ENCODE measurements around the gene ARPC5.
A peak's percentile ranks its signal among the peaks of the same experiment; 100 is the strongest.
"Not testable (repeated sequence)": the region's sequence is repeated elsewhere in the genome, so short reads cannot be mapped to it uniquely, and the experiment has no call there.

Gene ARPC5

DNA sequence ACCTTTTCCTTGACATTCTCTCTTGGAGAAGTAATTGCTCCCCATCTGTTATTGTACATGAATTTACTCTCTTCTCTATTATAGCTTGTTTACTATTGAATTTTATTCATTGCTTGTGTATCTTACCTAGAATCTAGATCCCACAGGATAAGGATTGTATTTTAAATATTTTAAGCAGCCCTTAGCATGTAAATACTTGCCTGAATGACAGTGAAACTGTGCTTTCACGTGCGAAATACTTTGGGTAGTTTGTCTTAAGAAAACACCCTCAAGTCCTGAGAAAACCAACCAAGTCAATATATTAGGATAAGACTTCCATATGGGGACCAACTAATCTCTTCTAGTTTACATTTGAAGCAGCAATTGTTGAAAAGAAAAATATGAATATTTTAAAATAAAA lies 15.3 kb downstream of the ARPC5 start:
- in situ Hi-C loops (cut with MboI; ENCODE audit: low pct_unique_long_range_greater_than_20kb, low sequenced_read_pairs, unreplicated experiment): no loop called here
- DNase-seq (ENCODE audit: low spot score): no peak
- TF ChIP-seq, protein P1, sequence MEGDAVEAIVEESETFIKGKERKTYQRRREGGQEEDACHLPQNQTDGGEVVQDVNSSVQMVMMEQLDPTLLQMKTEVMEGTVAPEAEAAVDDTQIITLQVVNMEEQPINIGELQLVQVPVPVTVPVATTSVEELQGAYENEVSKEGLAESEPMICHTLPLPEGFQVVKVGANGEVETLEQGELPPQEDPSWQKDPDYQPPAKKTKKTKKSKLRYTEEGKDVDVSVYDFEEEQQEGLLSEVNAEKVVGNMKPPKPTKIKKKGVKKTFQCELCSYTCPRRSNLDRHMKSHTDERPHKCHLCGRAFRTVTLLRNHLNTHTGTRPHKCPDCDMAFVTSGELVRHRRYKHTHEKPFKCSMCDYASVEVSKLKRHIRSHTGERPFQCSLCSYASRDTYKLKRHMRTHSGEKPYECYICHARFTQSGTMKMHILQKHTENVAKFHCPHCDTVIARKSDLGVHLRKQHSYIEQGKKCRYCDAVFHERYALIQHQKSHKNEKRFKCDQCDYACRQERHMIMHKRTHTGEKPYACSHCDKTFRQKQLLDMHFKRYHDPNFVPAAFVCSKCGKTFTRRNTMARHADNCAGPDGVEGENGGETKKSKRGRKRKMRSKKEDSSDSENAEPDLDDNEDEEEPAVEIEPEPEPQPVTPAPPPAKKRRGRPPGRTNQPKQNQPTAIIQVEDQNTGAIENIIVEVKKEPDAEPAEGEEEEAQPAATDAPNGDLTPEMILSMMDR (IDR thresholded peaks at IDR 0.05; ENCODE audit: extremely low read depth, insufficient read depth, missing control alignments): no peak

DNA sequence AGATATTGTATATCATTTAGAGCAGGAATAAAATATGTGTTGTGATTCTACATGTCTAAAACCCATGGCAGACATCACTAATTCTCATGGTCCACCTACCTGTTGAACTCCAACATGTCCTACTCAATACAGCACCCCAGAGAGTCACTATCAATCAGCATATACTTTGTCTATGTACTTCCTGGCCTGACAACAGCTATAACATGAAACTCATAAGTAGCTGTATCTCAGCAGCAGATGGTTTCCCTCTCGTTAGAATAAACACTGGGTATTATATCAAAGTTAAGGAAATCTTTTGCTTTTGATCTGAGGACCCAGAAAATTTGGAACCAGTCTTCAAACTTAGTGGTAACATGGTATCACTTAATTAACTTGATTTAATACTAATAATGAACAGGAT lies 15.8 kb downstream of the ARPC5 start:
- in situ Hi-C loops (cut with MboI; ENCODE audit: low pct_unique_long_range_greater_than_20kb, low sequenced_read_pairs, unreplicated experiment): no loop called here
- DNase-seq (ENCODE audit: low spot score): no peak
- TF ChIP-seq, protein P1 (IDR thresholded peaks at IDR 0.05; ENCODE audit: extremely low read depth, insufficient read depth, missing control alignments): no peak

DNA sequence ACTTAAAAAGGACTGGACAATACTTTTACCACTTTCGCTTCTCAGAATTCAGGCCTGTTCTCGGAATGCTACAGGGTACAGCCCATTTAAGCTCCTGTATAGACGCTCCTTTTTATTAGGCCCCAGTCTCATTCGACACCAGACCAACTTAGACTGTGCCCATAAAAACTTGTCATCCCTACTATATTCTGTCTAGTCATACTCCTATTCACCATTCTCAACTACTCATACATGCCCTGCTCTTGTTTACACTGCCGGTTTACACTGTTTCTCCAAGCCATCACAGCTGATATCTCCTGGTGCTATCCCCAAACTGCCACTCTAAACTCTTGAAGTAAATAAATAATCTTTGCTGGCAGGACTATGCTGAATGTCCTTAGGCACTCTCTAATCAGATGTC lies 17.4 kb downstream of the ARPC5 start:
- in situ Hi-C loops (cut with MboI; ENCODE audit: low pct_unique_long_range_greater_than_20kb, low sequenced_read_pairs, unreplicated experiment); DNase-seq (ENCODE audit: low spot score): not testable (repeated sequence)

DNA sequence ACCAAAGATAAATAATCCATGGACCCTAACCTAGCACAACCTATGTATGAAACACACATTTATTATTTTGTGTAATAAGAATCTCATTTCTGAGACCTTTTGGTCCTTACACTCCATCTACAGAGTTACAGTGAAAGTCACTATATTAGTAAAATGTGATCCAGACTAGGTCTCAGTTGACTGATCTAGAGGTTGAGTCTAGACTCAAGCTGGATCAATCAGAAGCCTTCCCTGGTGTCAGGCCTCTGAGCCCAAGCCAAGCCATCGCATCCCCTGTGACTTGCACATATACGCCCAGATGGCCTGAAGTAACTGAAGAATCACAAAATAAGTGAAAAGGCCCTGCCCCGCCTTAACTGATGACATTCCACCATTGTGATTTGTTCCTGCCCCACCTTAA lies 22.6 kb downstream of the ARPC5 start:
- in situ Hi-C loops (cut with MboI; ENCODE audit: low pct_unique_long_range_greater_than_20kb, low sequenced_read_pairs, unreplicated experiment); DNase-seq (ENCODE audit: low spot score): not testable (repeated sequence)

DNA sequence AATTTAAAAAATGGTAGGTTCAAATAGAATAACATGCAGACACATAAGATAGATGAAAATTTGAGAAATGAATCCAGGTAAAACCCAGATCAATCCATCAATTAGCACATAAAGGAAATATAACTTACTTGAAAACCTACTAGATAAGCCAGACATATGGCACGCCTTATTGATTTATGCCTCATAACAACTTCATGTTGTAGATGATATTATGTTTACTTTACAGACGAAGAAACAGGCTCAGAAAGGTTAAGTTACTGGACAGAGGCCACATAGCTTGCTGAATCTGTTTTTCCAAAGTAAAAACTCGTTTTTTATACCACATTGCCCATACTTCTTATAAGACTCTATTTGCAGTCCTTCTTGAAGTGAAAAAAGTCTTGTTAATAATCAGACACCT lies 23.2 kb downstream of the ARPC5 start:
- in situ Hi-C loops (cut with MboI; ENCODE audit: low pct_unique_long_range_greater_than_20kb, low sequenced_read_pairs, unreplicated experiment): no loop called here
- TF ChIP-seq, protein P1 (IDR thresholded peaks at IDR 0.05; ENCODE audit: extremely low read depth, insufficient read depth, missing control alignments): no peak
- no peak for DNase-seq (ENCODE audit: low spot score)

DNA sequence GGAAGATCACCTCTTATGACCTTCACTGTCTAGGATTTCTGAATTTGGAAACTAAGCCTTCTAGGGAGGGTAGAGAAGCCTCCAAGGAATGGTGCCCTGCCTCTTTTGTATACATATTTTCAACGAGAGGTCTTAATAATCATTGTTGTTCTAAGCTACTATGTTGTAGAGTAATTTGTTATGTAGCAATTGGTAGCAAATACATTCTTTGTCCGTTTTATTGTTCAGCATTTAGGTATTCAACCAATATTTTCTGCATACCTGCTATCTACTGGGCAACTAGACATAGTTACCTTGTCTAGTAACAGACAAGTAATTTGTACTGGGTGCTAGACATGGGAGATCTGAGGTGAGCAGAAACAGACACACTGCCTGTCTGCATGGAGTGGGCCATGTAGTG lies 24.6 kb downstream of the ARPC5 start:
- no peak for DNase-seq (ENCODE audit: low spot score)
- in situ Hi-C loops (cut with MboI; ENCODE audit: low pct_unique_long_range_greater_than_20kb, low sequenced_read_pairs, unreplicated experiment): no loop called here
- TF ChIP-seq, protein P1 (IDR thresholded peaks at IDR 0.05; ENCODE audit: extremely low read depth, insufficient read depth, missing control alignments): no peak

DNA sequence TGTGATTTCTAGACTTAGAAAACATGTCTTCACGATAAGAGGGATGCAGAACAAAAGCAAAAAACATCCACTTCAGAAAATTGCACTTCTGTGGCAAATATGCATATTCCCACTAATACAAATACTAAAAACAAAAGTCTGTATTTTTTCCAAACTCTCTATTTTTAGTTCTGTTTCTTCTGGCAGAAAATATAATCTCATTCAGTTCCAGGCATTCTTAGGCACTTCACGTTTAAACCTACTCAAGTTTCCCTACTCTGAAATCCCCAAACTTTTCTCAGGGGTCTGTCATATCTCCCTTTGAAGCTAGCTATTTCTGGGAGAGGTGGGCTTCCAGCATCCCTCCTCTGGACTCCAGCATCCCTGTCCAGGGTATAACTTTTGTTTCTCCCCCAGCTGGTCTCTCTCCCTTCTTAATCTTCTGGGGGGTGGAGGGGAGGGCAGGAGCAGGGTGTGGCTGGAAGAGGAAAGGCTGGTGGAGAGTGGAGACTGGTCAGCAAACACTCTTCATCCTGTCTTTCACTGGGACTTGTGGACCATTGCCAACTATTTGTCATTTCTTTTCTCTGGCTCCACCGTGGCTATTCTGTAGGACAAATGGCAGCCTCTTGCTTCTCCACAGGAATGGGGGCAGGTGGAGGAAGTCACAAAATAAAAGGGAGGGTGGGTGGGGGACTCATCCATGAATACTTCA lies 25.7 kb downstream of the ARPC5 start:
- in situ Hi-C loops (cut with MboI; ENCODE audit: low pct_unique_long_range_greater_than_20kb, low sequenced_read_pairs, unreplicated experiment): no loop called here
- DNase-seq (ENCODE audit: low spot score): no peak
- TF ChIP-seq, protein P1 (IDR thresholded peaks at IDR 0.05; ENCODE audit: extremely low read depth, insufficient read depth, missing control alignments): no peak

DNA sequence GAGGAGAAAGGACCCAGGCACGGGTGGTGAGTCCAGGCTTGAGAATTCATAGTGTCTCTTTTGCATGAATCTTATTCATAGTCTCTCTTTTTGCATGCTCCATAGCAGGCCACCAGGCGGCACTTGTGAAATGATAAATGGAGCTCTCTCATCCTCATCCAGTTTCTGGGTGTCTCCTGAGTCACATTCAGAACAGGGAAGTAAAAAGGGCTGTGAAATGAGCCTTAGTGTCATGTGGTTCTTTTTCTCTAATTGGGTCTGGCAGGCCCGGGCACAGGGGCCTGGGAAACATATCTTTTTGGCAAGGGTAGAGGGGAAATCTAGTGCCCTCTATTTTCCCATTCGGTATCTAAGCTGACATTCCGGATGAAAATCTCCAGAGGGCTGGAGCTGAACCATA lies 26.3 kb downstream of the ARPC5 start:
- TF ChIP-seq, protein P1 (IDR thresholded peaks at IDR 0.05; ENCODE audit: extremely low read depth, insufficient read depth, missing control alignments): peak; percentile 76
- in situ Hi-C loops (cut with MboI; ENCODE audit: low pct_unique_long_range_greater_than_20kb, low sequenced_read_pairs, unreplicated experiment): no loop called here

More for the DNA sequence above, 26.3 kb downstream of the ARPC5 start:
- DNase-seq (ENCODE audit: low spot score): no peak

All from GM13977 (cell line).